GM12878 (cell line): ENCODE results near the gene UTP20. TPM values are rescaled to one million over a fixed set of nuclear protein-coding genes. Genes with fewer than 3 reads are reported as not detected.
"Not testable (repeated sequence)": the region's sequence is repeated elsewhere in the genome, so short reads cannot be mapped to it uniquely, and the experiment has no call there.

Source experiments
- ATAC-seq: fragments of 200-7000 bp; cut with Tn5 transposase; 3 replicates; pipeline ENCODE4 v1.9.1; 2020; ENCODE audit warnings: mild to moderate bottlenecking, moderate library complexity
- BruUV-seq: library from RNA; stranded (reverse); fragments of 400-500 nt; replicated peaks from 2 replicates; lab custom pipeline; 2021; lab: Mats Ljungman, UMichigan
- CTCF ChIA-PET: fragments of 300-600 bp; sonication (Branson Sonifier 250); formaldehyde crosslinking; extraction: SDS; loops from one replicate; lab custom pipeline; 2021; ENCODE audit warnings: inconsistent platforms; lab: Yijun Ruan, JAX
- POLR2A ChIA-PET: fragments of 350-600 bp; formaldehyde crosslinking; extraction: SDS; loops from one replicate; lab custom pipeline; 2021; ENCODE audit warnings: inconsistent platforms; lab: Charles Lee
- RAD21 ChIA-PET: fragments of 300-600 bp; sonication (Branson Sonifier 250); formaldehyde crosslinking; loops from one replicate; lab custom pipeline; 2023; ENCODE audit warnings: antibody characterized with exemption; ENCODE audit not compliant: unreplicated experiment; lab: Charles Lee
- SMC1A ChIA-PET: fragments of 300-600 bp; sonication (Branson Sonifier 250); formaldehyde crosslinking; loops from one replicate; lab custom pipeline; 2023; ENCODE audit not compliant: unreplicated experiment, uncharacterized antibody; lab: Charles Lee
- DNase-seq: peaks from one replicate; pipeline ENCODE4 v3.0.0-alpha.2; 2011; ENCODE audit warnings: low read depth, low spot score
- FAIRE-seq: peaks from 3 replicates; lab custom pipeline; 2011; peaks lifted over from hg19 to GRCh38; lab: Jason Lieb, UNC
- H2AFZ ChIP-seq: 2 replicates; pipeline ENCODE4 v1.6.0; 2011; ENCODE audit warnings: low read depth, low read length, control low read depth; ENCODE audit not compliant: control insufficient read depth
- H3K27ac ChIP-seq: 2 replicates; pipeline ENCODE4 v1.5.1; 2011; ENCODE audit warnings: control low read depth; ENCODE audit not compliant: control insufficient read depth, insufficient read depth
- H3K27me3 ChIP-seq, 2 experiments: replicated peaks in 1 of 2; 2 replicates each; pipeline versions ENCODE4 v1.6.0 to v1.6.1; 2011; ENCODE audit warnings: low read length in 1 of 2; ENCODE audit not compliant: control insufficient read depth in 2 of 2, insufficient read depth in 2 of 2
- H3K36me3 ChIP-seq, 2 experiments: 2 replicates each; pipeline ENCODE4 v1.5.1; 2011; ENCODE audit warnings: low read length in 1 of 2; ENCODE audit not compliant: control insufficient read depth in 2 of 2, insufficient read depth in 2 of 2
- H3K4me1 ChIP-seq: 2 replicates; pipeline ENCODE4 v1.6.1; 2011; ENCODE audit warnings: mild to moderate bottlenecking, low read length, moderate library complexity, mixed read lengths; ENCODE audit not compliant: control insufficient read depth, insufficient read depth
- H3K4me2 ChIP-seq: 2 replicates; pipeline ENCODE4 v1.6.0; 2011; ENCODE audit warnings: control low read depth; ENCODE audit not compliant: control insufficient read depth, insufficient read depth
- H3K4me3 ChIP-seq: fragments of 200-600 bp; sonication (generic); 2 replicates; pipeline ENCODE4 v1.5.1; 2016
- H3K79me2 ChIP-seq: 2 replicates; pipeline ENCODE4 v1.6.0; 2011; ENCODE audit warnings: low read length; ENCODE audit not compliant: control insufficient read depth, insufficient read depth
- H3K9ac ChIP-seq: 2 replicates; pipeline ENCODE4 v1.8.0; 2011; ENCODE audit warnings: low read length, control low read depth, mixed read lengths; ENCODE audit not compliant: control insufficient read depth, insufficient read depth
- H3K9me3 ChIP-seq: replicated peaks from 3 replicates; pipeline ENCODE4 v1.5.1; 2011; ENCODE audit warnings: mild to moderate bottlenecking, low read length; ENCODE audit not compliant: control insufficient read depth, insufficient read depth
- H4K20me1 ChIP-seq: 2 replicates; pipeline ENCODE4 v1.6.0; 2011; ENCODE audit not compliant: control insufficient read depth, insufficient read depth
- CREM ChIP-seq: IDR thresholded peaks from 2 replicates; pipeline ENCODE4 v1.6.1; 2014; ENCODE audit warnings: antibody characterized with exemption, low read depth
- NR2C1 ChIP-seq: fragments of 450-650 bp; IDR thresholded peaks from 2 replicates; pipeline ENCODE4 v1.6.1; 2017; ENCODE audit warnings: antibody characterized with exemption, mild to moderate bottlenecking, moderate library complexity
- SUZ12 ChIP-seq: fragments of 200-600 bp; sonication (generic); IDR thresholded peaks from one replicate; pipeline ENCODE4 v1.6.1; 2018; ENCODE audit warnings: antibody characterized with exemption, mild to moderate bottlenecking; ENCODE audit not compliant: unreplicated experiment
- WGBS: methylation state at CpG from one replicate; pipeline ENCODE4 v1.1.6; 2016; ENCODE audit warnings: low lambda C conversion rate; ENCODE audit not compliant: insufficient replicate concordance, insufficient coverage; ENCODE audit errors: missing lambda C conversion rate; 5-methylcytosine and 5-hydroxymethylcytosine counted together
- in situ Hi-C: fragments of 300-500 bp; cut with MboI; formaldehyde crosslinking; loops from 9 replicates; pipeline ENCODE4 v1.14.3; 2018; ENCODE audit warnings: mixed read lengths
- intact Hi-C: fragments of 100-400 bp; cut with micrococcal nuclease; formaldehyde crosslinking; loops from one replicate; pipeline ENCODE4 v1.14.2; 2022; ENCODE audit not compliant: unreplicated experiment
- polyA plus RNA-seq, 11 experiments: library from polyadenylated mRNA; depleted of rRNA in 4 of 11; unstranded in 6 of 11; stranded (reverse) in 5 of 11; fragments of >200 nt; fragmentation: Nextera tagmentation in 4 of 11; fragmentation: Illumina TruSeq in 1 of 11; extraction: Ambion mirVana in 4 of 11; extraction: Trizol in 1 of 11; gene quantifications; 1 replicate in 1 of 11; 2 replicates in 10 of 11; pipeline versions ENCODE4 v1.2.1 to v1.2.3, GENCODE V29; 2011 to 2016; ENCODE audit warnings: inconsistent platforms in 2 of 11, missing spikeins in 2 of 11, low read depth in 1 of 11
- total RNA-seq, 4 experiments: library from RNA; depleted of rRNA in 3 of 4; stranded (reverse); fragments of >200 nt in 3 of 4; fragmentation: Illumina TruSeq in 1 of 4; extraction: Trizol in 1 of 4; gene quantifications; 2 replicates each; pipeline versions ENCODE4 v1.2.1 to v1.2.3, GENCODE V29; 2013 to 2021
- TF ChIP-seq, protein P1 (sequence below): fragments of 450-650 bp; IDR thresholded peaks from 2 replicates; pipeline ENCODE4 v1.6.1; 2016; ENCODE audit warnings: mild to moderate bottlenecking, moderate library complexity, borderline replicate concordance
- TF ChIP-seq, protein P2 (sequence below): fragments of 450-650 bp; IDR thresholded peaks from 2 replicates; pipeline ENCODE4 v1.6.1; 2017; ENCODE audit warnings: mild to moderate bottlenecking, moderate library complexity

UTP20 gene
- total and polyA plus RNA-seq, 10 of the 15 experiments (the other 5 are each of a cell fraction or from before 2014, with no cell fraction given): 3.6 to 25.6 (median 16.7) TPM

DNA sequence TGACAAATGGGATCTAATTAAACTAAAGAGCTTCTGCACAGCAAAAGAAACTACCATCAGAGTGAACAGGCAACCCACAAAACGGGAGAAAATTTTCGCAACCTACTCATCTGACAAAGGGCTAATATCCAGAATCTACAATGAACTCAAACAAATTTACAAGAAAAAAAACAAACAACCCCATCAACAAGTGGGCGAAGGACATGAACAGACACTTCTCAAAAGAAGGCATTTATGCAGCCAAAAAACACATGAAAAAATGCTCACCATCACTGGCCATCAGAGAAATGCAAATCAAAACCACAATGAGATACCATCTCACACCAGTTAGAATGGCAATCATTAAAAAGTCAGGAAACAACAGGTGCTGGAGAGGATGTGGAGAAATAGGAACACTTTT lies 111.3 kb downstream of the UTP20 start:
- H3K4me1 ChIP-seq, intact Hi-C loops, H3K36me3 ChIP-seq, DNase-seq, H3K9ac ChIP-seq, H4K20me1 ChIP-seq, CTCF ChIA-PET, POLR2A ChIA-PET, H3K79me2 ChIP-seq, H3K4me2 ChIP-seq, H3K27ac ChIP-seq, in situ Hi-C loops, RAD21 ChIA-PET, H3K27me3 ChIP-seq, FAIRE-seq, BruUV-seq, H3K9me3 ChIP-seq, H3K4me3 ChIP-seq, H2AFZ ChIP-seq, ATAC-seq, SMC1A ChIA-PET: not testable (repeated sequence)
- 73% methylated on average over 2 of the region's 3 CpGs for WGBS

DNA sequence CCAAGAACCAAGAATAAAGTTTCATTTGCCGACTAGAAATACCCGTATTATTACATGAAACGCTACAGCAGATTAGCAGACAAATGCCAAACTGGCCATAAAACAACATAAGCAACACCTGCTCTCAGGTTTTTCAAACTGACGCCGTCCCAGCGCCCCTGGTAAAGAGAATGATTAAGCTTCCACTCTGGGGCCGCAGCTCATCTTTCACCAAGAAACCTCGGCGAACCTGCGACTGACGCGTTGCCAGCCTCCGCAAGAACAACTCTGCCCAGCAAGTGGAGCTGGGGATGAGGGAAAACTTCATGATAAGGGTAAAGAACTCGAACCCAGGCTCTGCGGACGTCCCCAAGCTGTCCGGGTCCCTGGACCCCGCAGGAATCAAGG lies 127.1 kb downstream of the UTP20 start:
- H3K27ac ChIP-seq: peak overlapping the region; percentile 100
- in situ Hi-C loops (no loop called here), intact Hi-C loops (no loop called here)
- H3K4me2 ChIP-seq: peak overlapping the region; percentile 98
- H3K9ac ChIP-seq: peak overlapping the region; percentile 99
- WGBS: under 1% methylated on average over 18 of the region's 18 CpGs
- no peaks in the 10 kb centered on the region for H3K36me3 ChIP-seq
- DNase-seq (no peak), ATAC-seq (peak; percentile 19; the same call in 2 of the 3 replicates), FAIRE-seq (no peak)
- ChIA-PET CTCF (interaction anchor here (0.6 to 2.4 kb wide), 7 partner anchors 8 to 433 kb away, joined by 3 to 9 read pairs (median 4); no protein-coding TSS in a partner anchor), RAD21 (interaction anchor here (0.9 to 1.2 kb wide), 4 partner anchors 345 to 423 kb away, joined by 3 to 4 read pairs (median 4); partner anchors contain the start of gene GNPTAB), POLR2A (interaction anchor here (0.5 to 1.6 kb wide), 2 partner anchors 12 to 170 kb away, joined by 4 read pairs; no protein-coding TSS in a partner anchor), SMC1A (interaction anchor here (1.3 to 2.4 kb wide), 2 partner anchors 421 to 423 kb away, joined by 6 to 10 read pairs; no protein-coding TSS in a partner anchor)
- H3K9me3 ChIP-seq: no peaks in the 10 kb centered on the region
- H3K27me3 ChIP-seq: no peaks in the 10 kb centered on the region
- H3K79me2 ChIP-seq: peaks cover 36% of the 10 kb centered on the region
- no peaks in the 10 kb centered on the region for H4K20me1 ChIP-seq
- H2AFZ ChIP-seq: peak overlapping the region; percentile 99
- H3K4me1 ChIP-seq: no peaks in the 10 kb centered on the region; the same call in 1 of the 2 replicates
- no TSS peak for BruUV-seq
- peak overlapping the region; percentile 93 for H3K4me3 ChIP-seq
- TF ChIP-seq NR2C1: no peak
- TF ChIP-seq, protein P1, sequence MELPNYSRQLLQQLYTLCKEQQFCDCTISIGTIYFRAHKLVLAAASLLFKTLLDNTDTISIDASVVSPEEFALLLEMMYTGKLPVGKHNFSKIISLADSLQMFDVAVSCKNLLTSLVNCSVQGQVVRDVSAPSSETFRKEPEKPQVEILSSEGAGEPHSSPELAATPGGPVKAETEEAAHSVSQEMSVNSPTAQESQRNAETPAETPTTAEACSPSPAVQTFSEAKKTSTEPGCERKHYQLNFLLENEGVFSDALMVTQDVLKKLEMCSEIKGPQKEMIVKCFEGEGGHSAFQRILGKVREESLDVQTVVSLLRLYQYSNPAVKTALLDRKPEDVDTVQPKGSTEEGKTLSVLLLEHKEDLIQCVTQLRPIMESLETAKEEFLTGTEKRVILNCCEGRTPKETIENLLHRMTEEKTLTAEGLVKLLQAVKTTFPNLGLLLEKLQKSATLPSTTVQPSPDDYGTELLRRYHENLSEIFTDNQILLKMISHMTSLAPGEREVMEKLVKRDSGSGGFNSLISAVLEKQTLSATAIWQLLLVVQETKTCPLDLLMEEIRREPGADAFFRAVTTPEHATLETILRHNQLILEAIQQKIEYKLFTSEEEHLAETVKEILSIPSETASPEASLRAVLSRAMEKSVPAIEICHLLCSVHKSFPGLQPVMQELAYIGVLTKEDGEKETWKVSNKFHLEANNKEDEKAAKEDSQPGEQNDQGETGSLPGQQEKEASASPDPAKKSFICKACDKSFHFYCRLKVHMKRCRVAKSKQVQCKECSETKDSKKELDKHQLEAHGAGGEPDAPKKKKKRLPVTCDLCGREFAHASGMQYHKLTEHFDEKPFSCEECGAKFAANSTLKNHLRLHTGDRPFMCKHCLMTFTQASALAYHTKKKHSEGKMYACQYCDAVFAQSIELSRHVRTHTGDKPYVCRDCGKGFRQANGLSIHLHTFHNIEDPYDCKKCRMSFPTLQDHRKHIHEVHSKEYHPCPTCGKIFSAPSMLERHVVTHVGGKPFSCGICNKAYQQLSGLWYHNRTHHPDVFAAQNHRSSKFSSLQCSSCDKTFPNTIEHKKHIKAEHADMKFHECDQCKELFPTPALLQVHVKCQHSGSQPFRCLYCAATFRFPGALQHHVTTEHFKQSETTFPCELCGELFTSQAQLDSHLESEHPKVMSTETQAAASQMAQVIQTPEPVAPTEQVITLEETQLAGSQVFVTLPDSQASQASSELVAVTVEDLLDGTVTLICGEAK: no peak
- no peak for TF ChIP-seq SUZ12
- TF ChIP-seq, protein P2, sequence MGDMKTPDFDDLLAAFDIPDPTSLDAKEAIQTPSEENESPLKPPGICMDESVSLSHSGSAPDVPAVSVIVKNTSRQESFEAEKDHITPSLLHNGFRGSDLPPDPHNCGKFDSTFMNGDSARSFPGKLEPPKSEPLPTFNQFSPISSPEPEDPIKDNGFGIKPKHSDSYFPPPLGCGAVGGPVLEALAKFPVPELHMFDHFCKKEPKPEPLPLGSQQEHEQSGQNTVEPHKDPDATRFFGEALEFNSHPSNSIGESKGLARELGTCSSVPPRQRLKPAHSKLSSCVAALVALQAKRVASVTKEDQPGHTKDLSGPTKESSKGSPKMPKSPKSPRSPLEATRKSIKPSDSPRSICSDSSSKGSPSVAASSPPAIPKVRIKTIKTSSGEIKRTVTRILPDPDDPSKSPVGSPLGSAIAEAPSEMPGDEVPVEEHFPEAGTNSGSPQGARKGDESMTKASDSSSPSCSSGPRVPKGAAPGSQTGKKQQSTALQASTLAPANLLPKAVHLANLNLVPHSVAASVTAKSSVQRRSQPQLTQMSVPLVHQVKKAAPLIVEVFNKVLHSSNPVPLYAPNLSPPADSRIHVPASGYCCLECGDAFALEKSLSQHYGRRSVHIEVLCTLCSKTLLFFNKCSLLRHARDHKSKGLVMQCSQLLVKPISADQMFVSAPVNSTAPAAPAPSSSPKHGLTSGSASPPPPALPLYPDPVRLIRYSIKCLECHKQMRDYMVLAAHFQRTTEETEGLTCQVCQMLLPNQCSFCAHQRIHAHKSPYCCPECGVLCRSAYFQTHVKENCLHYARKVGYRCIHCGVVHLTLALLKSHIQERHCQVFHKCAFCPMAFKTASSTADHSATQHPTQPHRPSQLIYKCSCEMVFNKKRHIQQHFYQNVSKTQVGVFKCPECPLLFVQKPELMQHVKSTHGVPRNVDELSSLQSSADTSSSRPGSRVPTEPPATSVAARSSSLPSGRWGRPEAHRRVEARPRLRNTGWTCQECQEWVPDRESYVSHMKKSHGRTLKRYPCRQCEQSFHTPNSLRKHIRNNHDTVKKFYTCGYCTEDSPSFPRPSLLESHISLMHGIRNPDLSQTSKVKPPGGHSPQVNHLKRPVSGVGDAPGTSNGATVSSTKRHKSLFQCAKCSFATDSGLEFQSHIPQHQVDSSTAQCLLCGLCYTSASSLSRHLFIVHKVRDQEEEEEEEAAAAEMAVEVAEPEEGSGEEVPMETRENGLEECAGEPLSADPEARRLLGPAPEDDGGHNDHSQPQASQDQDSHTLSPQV: no peak
- no peak for TF ChIP-seq CREM
